HCT116 (cell line): ENCODE results near the gene RAB37.

Experiments
- ATF3 ChIP-seq: IDR thresholded peaks from 2 replicates; pipeline ENCODE4 v1.6.1; 2012
- CBX3 ChIP-seq: IDR thresholded peaks from 2 replicates; pipeline ENCODE4 v1.6.1; 2012; ENCODE audit warnings: low read depth
- CEBPB ChIP-seq: IDR thresholded peaks from 2 replicates; pipeline ENCODE4 v1.6.1; 2012; ENCODE audit warnings: low read depth
- CTCF ChIP-seq, 3 experiments: fragments of 200-600 bp in 1 of 3; sonication (generic) in 1 of 3; IDR thresholded peaks in 2 of 3; conservative IDR thresholded peaks in 1 of 3; 2 replicates each; pipeline ENCODE4 v1.5.1; 2012 to 2017; ENCODE audit warnings: low read depth in 2 of 3, low read length in 2 of 3, antibody characterized with exemption in 1 of 3, borderline replicate concordance in 1 of 3, control low read depth in 1 of 3, mild to moderate bottlenecking in 1 of 3, mixed read lengths in 1 of 3, mixed run types in 1 of 3, moderate library complexity in 1 of 3; ENCODE audit not compliant: insufficient read depth in 1 of 3
- EZH2 ChIP-seq: fragments of 200-600 bp; sonication (generic); IDR thresholded peaks from 2 replicates; pipeline ENCODE4 v1.6.1; 2017; ENCODE audit warnings: antibody characterized with exemption, mixed run types
- JUND ChIP-seq: IDR thresholded peaks from 2 replicates; pipeline ENCODE4 v1.6.1; 2012
- POLR2A ChIP-seq: IDR thresholded peaks from 2 replicates; pipeline ENCODE4 v1.7.0; 2011; ENCODE audit warnings: borderline replicate concordance; ENCODE audit not compliant: insufficient read depth, insufficient read length; ENCODE audit errors: extremely low read depth
- POLR2AphosphoS5 ChIP-seq: IDR thresholded peaks from 2 replicates; pipeline ENCODE4 v1.6.1; 2011; ENCODE audit warnings: mild to moderate bottlenecking, low read depth, low read length, moderate library complexity
- RAD21 ChIP-seq: IDR thresholded peaks from 2 replicates; pipeline ENCODE4 v1.6.1; 2012; ENCODE audit warnings: low read depth, mild to moderate bottlenecking
- REST ChIP-seq: IDR thresholded peaks from 2 replicates; pipeline ENCODE4 v1.6.1; 2012; ENCODE audit warnings: low read depth
- SP1 ChIP-seq: IDR thresholded peaks from 2 replicates; pipeline ENCODE4 v1.6.1; 2012; ENCODE audit warnings: low read depth
- TCF7L2 ChIP-seq: IDR thresholded peaks from 2 replicates; pipeline ENCODE4 v1.7.0; 2011; ENCODE audit warnings: borderline replicate concordance, inconsistent platforms; ENCODE audit not compliant: insufficient read depth, insufficient read length; ENCODE audit errors: extremely low read depth
- ZBTB33 ChIP-seq: IDR thresholded peaks from 2 replicates; pipeline ENCODE4 v1.6.1; 2011; ENCODE audit warnings: mild to moderate bottlenecking, low read length, moderate library complexity; ENCODE audit not compliant: insufficient replicate concordance; ENCODE audit errors: extremely low read depth

GRCh38 chr17:74771319-74771914 lies 34.4 kb downstream of the RAB37 start:
- TF ChIP-seq ATF3: no peak
- no peak for TF ChIP-seq EZH2
- no peak for TF ChIP-seq POLR2AphosphoS5
- no peak for TF ChIP-seq POLR2A
- no peak for TF ChIP-seq CTCF (IDR thresholded peaks at IDR 0.05 in 2 of 3, conservative IDR thresholded peaks at IDR 0.05 in 1 of 3; ENCODE audit: borderline replicate concordance in 1 of 3, insufficient read depth in 1 of 3, low read depth in 2 of 3, low read length in 2 of 3)
- TF ChIP-seq ZBTB33: no peak
- TF ChIP-seq RAD21: no peak
- no peak for TF ChIP-seq JUND
- TF ChIP-seq CEBPB: no peak
- TF ChIP-seq REST: no peak
- no peak for TF ChIP-seq SP1
- no peak for TF ChIP-seq CBX3
- TF ChIP-seq TCF7L2: no peak
